ENCODE data around the gene SLC25A25.
"Not testable (repeated sequence)": the region's sequence is repeated elsewhere in the genome, so short reads cannot be mapped to it uniquely, and the experiment has no call there.

Gene SLC25A25

GRCh38 chr9:128128836-128129590 is 61.0 kb downstream of the SLC25A25 start:
- DNase-seq (ENCODE audit: low read depth), result no peak
- no peak for TF ChIP-seq CTCF (IDR thresholded peaks at IDR 0.05; ENCODE audit: insufficient read depth, low read depth, low read length, missing control alignments)
- H3K4me3 ChIP-seq (ENCODE audit: low read length), result peak overlapping the region; percentile 93

- not testable (repeated sequence) for H3K4me3 ChIP-seq (ENCODE audit: low read length); DNase-seq (ENCODE audit: low read depth)
- peak; percentile 17 for TF ChIP-seq CTCF (IDR thresholded peaks at IDR 0.05; ENCODE audit: insufficient read depth, low read depth, low read length, missing control alignments)
These were observed 62.1 kb downstream of the SLC25A25 start for GRCh38 chr9:128129976-128130590.

- not testable (repeated sequence) for H3K4me3 ChIP-seq (ENCODE audit: low read length); DNase-seq (ENCODE audit: low read depth)
These were observed 62.6 kb downstream of the SLC25A25 start for GRCh38 chr9:128130651-128131050.

- DNase-seq (ENCODE audit: low read depth); H3K4me3 ChIP-seq (ENCODE audit: low read length): not testable (repeated sequence)
These were observed 63.3 kb downstream of the SLC25A25 start for GRCh38 chr9:128131346-128131745.

- DNase-seq (ENCODE audit: low read depth); H3K4me3 ChIP-seq (ENCODE audit: low read length): not testable (repeated sequence)
These were observed 64.1 kb downstream of the SLC25A25 start for GRCh38 chr9:128132139-128132538.

GRCh38 chr9:128135561-128135960 is 67.5 kb downstream of the SLC25A25 start:
- H3K4me3 ChIP-seq (ENCODE audit: low read length); DNase-seq (ENCODE audit: low read depth): not testable (repeated sequence)

- no peak overlapping the region for H3K4me3 ChIP-seq (ENCODE audit: low read length)
- no peak for DNase-seq (ENCODE audit: low read depth)
- no peak for TF ChIP-seq CTCF (IDR thresholded peaks at IDR 0.05; ENCODE audit: insufficient read depth, low read depth, low read length, missing control alignments)
These were observed 69.1 kb downstream of the SLC25A25 start for GRCh38 chr9:128136816-128137793.

- TF ChIP-seq CTCF (IDR thresholded peaks at IDR 0.05; ENCODE audit: insufficient read depth, low read depth, low read length, missing control alignments), result no peak
- no peak overlapping the region for H3K4me3 ChIP-seq (ENCODE audit: low read length)
- DNase-seq (ENCODE audit: low read depth), result no peak
These were observed 70.0 kb downstream of the SLC25A25 start for GRCh38 chr9:128138001-128138400.
